ENCODE data around the gene TDRD1.

GRCh38 chr10:114262496-114262895 is 83.3 kb downstream of the TDRD1 start:
- TF ChIP-seq EZH2phosphoT487 (IDR thresholded peaks at IDR 0.05; ENCODE audit: insufficient read depth, low read depth) (no peak), EZH2 (IDR thresholded peaks at IDR 0.05; ENCODE audit: insufficient read depth, poor library complexity, severe bottlenecking) (no peak)
